Panc1 (cell line): ENCODE results near the gene ENTREP1. TPM values are rescaled to one million over a fixed set of nuclear protein-coding genes. Genes with fewer than 3 reads are reported as not detected.

ENCODE experiments used
- ATAC-seq: fragments of 200-7000 bp; cut with Tn5 transposase; 2 replicates; pipeline ENCODE4 v1.9.1; 2020; ENCODE audit warnings: mild to moderate bottlenecking, moderate library complexity
- BruUV-seq: library from RNA; stranded (reverse); fragments of 400-500 nt; replicated peaks from 2 replicates; lab custom pipeline; 2021; lab: Mats Ljungman, UMichigan
- CTCF ChIA-PET: fragments of 300-600 bp; sonication (Branson Sonifier 250); formaldehyde crosslinking; loops from one replicate; lab custom pipeline; 2022; ENCODE audit warnings: antibody characterized with exemption; lab: Charles Lee
- POLR2A ChIA-PET: fragments of 300-600 bp; sonication (Branson Sonifier 250); formaldehyde crosslinking; loops from one replicate; lab custom pipeline; 2022; ENCODE audit warnings: antibody characterized with exemption; lab: Charles Lee
- DNase-seq: peaks from one replicate; pipeline ENCODE4 v3.0.0-alpha.2; 2010; ENCODE audit warnings: low read depth, low spot score
- H3K27ac ChIP-seq: 2 replicates; pipeline ENCODE4 v1.5.1; 2011; ENCODE audit warnings: mild to moderate bottlenecking, low read length, inconsistent platforms
- H3K27me3 ChIP-seq: fragments of 200-500 bp; sonication (Bioruptor generic); 2 replicates; pipeline ENCODE4 v1.6.0; 2014; ENCODE audit warnings: low read length, inconsistent platforms; ENCODE audit not compliant: control insufficient read depth, insufficient read depth
- H3K36me3 ChIP-seq: fragments of 200-500 bp; sonication (Bioruptor generic); 2 replicates; pipeline ENCODE4 v1.5.1; 2014; ENCODE audit warnings: inconsistent platforms, mild to moderate bottlenecking, low read length, moderate library complexity; ENCODE audit not compliant: control insufficient read depth, insufficient read depth
- H3K4me1 ChIP-seq: 2 replicates; pipeline ENCODE4 v1.5.1; 2011; ENCODE audit warnings: inconsistent platforms, mild to moderate bottlenecking, low read length, moderate library complexity; ENCODE audit not compliant: control insufficient read depth, insufficient read depth
- H3K4me3 ChIP-seq, 2 experiments: 2 replicates each; pipeline ENCODE4 v1.5.1; 2011 to 2012; ENCODE audit warnings: low read depth in 2 of 2, low read length in 2 of 2, mild to moderate bottlenecking in 2 of 2, inconsistent platforms in 1 of 2, moderate library complexity in 1 of 2
- H3K9me3 ChIP-seq: fragments of 200-500 bp; sonication (Bioruptor generic); 2 replicates; pipeline ENCODE4 v1.5.1; 2014; ENCODE audit warnings: low read depth, mild to moderate bottlenecking, inconsistent platforms, low read length, moderate library complexity; ENCODE audit not compliant: control insufficient read depth, insufficient read depth
- POLR2AphosphoS5 ChIP-seq: IDR thresholded peaks from 2 replicates; pipeline ENCODE4 v1.6.1; 2012; ENCODE audit warnings: mild to moderate bottlenecking, low read depth, low read length, moderate library complexity
- SIN3A ChIP-seq: IDR thresholded peaks from 2 replicates; pipeline ENCODE4 v1.6.1; 2012; ENCODE audit warnings: low read depth, mild to moderate bottlenecking, low read length, moderate library complexity, borderline replicate concordance; ENCODE audit not compliant: insufficient read depth
- TCF7L2 ChIP-seq: IDR thresholded peaks from 2 replicates; pipeline ENCODE4 v1.6.1; 2011; ENCODE audit warnings: mild to moderate bottlenecking, low read depth, low read length, inconsistent platforms
- in situ Hi-C: cut with HindIII; loops from 2 replicates; pipeline ENCODE4 v1.10.0; 2016; ENCODE audit warnings: low sequenced_read_pairs, low pct_unique_long_range_greater_than_20kb
- intact Hi-C: fragments of 100-400 bp; cut with micrococcal nuclease; formaldehyde crosslinking; loops from one replicate; pipeline ENCODE4 v1.10.0; 2022; ENCODE audit not compliant: unreplicated experiment
- total RNA-seq: library from RNA; stranded (reverse); gene quantifications from one replicate; pipeline ENCODE4 v1.2.1, GENCODE V29; 2021; ENCODE audit not compliant: unreplicated experiment
- TF ChIP-seq, protein P1 (sequence below): fragments of 450-650 bp; IDR thresholded peaks from 2 replicates; pipeline ENCODE4 v1.5.1; 2017; ENCODE audit warnings: mild to moderate bottlenecking
- TF ChIP-seq, protein P2 (sequence below), 2 experiments: IDR thresholded peaks; 2 replicates each; pipeline ENCODE4 v1.6.1; 2011 to 2012; ENCODE audit warnings: low read depth in 2 of 2, control low read depth in 1 of 2, low read length in 1 of 2, mild to moderate bottlenecking in 1 of 2, moderate library complexity in 1 of 2; ENCODE audit not compliant: insufficient read depth in 1 of 2

Gene ENTREP1
- total RNA-seq, 1 experiment from 2014 or later = 0.13 TPM

- in situ Hi-C loops = no loop called here
- H3K4me1 ChIP-seq = no peaks in the 10 kb centered on the region
- H3K36me3 ChIP-seq = no peaks in the 10 kb centered on the region
- no peaks in the 10 kb centered on the region for H3K9me3 ChIP-seq
- no TSS peak for BruUV-seq
- intact Hi-C loops = no loop called here
- no peak overlapping the region for H3K4me3 ChIP-seq
- no peaks in the 10 kb centered on the region for H3K27me3 ChIP-seq
- DNase-seq = no peak
- H3K27ac ChIP-seq = no peak overlapping the region
- ChIA-PET POLR2A (no interaction called here), CTCF (no interaction called here)
- ATAC-seq = no peak
- TF ChIP-seq SIN3A = no peak
- no peak for TF ChIP-seq POLR2AphosphoS5
- TF ChIP-seq, protein P1, sequence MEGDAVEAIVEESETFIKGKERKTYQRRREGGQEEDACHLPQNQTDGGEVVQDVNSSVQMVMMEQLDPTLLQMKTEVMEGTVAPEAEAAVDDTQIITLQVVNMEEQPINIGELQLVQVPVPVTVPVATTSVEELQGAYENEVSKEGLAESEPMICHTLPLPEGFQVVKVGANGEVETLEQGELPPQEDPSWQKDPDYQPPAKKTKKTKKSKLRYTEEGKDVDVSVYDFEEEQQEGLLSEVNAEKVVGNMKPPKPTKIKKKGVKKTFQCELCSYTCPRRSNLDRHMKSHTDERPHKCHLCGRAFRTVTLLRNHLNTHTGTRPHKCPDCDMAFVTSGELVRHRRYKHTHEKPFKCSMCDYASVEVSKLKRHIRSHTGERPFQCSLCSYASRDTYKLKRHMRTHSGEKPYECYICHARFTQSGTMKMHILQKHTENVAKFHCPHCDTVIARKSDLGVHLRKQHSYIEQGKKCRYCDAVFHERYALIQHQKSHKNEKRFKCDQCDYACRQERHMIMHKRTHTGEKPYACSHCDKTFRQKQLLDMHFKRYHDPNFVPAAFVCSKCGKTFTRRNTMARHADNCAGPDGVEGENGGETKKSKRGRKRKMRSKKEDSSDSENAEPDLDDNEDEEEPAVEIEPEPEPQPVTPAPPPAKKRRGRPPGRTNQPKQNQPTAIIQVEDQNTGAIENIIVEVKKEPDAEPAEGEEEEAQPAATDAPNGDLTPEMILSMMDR = no peak
- TF ChIP-seq, protein P2, sequence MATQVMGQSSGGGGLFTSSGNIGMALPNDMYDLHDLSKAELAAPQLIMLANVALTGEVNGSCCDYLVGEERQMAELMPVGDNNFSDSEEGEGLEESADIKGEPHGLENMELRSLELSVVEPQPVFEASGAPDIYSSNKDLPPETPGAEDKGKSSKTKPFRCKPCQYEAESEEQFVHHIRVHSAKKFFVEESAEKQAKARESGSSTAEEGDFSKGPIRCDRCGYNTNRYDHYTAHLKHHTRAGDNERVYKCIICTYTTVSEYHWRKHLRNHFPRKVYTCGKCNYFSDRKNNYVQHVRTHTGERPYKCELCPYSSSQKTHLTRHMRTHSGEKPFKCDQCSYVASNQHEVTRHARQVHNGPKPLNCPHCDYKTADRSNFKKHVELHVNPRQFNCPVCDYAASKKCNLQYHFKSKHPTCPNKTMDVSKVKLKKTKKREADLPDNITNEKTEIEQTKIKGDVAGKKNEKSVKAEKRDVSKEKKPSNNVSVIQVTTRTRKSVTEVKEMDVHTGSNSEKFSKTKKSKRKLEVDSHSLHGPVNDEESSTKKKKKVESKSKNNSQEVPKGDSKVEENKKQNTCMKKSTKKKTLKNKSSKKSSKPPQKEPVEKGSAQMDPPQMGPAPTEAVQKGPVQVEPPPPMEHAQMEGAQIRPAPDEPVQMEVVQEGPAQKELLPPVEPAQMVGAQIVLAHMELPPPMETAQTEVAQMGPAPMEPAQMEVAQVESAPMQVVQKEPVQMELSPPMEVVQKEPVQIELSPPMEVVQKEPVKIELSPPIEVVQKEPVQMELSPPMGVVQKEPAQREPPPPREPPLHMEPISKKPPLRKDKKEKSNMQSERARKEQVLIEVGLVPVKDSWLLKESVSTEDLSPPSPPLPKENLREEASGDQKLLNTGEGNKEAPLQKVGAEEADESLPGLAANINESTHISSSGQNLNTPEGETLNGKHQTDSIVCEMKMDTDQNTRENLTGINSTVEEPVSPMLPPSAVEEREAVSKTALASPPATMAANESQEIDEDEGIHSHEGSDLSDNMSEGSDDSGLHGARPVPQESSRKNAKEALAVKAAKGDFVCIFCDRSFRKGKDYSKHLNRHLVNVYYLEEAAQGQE (IDR thresholded peaks at IDR 0.05; ENCODE audit: insufficient read depth in 1 of 2, low read depth in 2 of 2, low read length in 1 of 2) = no peak
- TF ChIP-seq TCF7L2 = no peak
Observed at GRCh38 chr9:69411246-69411645, 86.2 kb downstream of the ENTREP1 start.

- intact Hi-C loops (no loop called here), in situ Hi-C loops (no loop called here)
- ATAC-seq (0 out of 2 replicates have a peak, but pooled peaks have one; percentile 30), DNase-seq (no peak)
- Histone ChIP-seq H3K4me3 (no peak overlapping the region), H3K27me3 (no peaks in the 10 kb centered on the region), H3K9me3 (no peaks in the 10 kb centered on the region), H3K36me3 (no peaks in the 10 kb centered on the region), H3K4me1 (no peaks in the 10 kb centered on the region), H3K27ac (no peak overlapping the region)
- POLR2A ChIA-PET = no interaction called here
- no peak for TF ChIP-seq SIN3A
- TF ChIP-seq, protein P2 (IDR thresholded peaks at IDR 0.05; ENCODE audit: insufficient read depth in 1 of 2, low read depth in 2 of 2, low read length in 1 of 2) = no peak
- no peak for TF ChIP-seq TCF7L2
- TF ChIP-seq, protein P1 = no peak
- no peak for TF ChIP-seq POLR2AphosphoS5
- CTCF ChIA-PET = no interaction called here
- BruUV-seq = no TSS peak
Observed at GRCh38 chr9:69411931-69412740, 87.1 kb downstream of the ENTREP1 start.
